ENCODE results near the gene UROD.

The UROD gene

DNA sequence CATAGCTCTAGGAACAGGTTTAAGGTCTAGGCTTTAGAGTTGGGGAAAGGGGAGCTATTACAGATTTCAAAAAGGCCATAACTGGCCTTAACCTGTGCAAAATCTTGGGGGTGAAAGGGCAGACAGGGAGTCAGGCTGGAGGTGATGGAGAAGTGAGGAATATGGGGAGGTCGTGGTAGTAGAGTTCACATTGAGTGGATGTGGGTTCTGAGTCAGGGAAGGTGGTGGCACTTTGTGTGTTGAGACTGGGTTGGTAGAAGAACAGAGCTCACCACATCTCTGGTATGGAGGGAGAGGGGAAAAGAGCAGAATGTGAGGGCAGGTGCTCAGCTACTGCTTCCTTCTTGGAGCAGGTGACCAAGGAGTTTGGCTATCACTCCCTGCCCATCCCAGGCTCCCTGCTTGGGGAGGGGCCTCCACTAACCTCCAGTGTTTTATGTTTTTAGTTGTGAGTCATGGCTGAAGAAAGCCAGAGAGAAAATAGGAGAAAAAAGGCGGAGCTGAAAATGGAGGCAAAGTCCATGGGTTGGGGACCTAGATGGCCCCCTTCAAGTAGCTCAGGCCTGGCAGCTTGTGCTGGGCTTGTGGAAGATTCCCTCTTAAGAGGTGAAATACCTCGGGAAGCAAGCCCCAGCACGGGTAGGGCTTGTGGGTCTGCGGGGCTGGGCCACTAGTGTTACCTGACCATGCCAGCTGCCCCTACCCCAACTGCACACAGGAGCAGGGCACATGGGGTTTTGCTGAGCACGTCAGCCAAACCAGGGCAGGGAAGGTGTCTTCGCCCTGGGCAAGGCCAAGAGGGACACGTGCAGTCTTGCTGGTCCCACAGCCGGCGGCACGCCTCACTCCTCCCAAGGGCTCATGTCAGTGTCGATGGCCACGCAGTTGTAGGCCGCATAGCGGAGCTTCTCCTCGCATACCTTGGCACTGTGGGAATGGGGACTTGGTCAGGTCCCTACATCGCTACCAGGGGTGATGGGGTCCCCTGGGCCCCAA lies 9.1 kb upstream of the UROD start:
- no peak overlapping the region for H3K4me3 ChIP-seq
- no peak overlapping the region for H3K27ac ChIP-seq
- no peak for TF ChIP-seq CTCF (IDR thresholded peaks at IDR 0.05)
- no peak for DNase-seq (ENCODE audit: low spot score)

- Histone ChIP-seq H3K4me3 (no peak overlapping the region), H3K27ac (no peak overlapping the region)
- DNase-seq (ENCODE audit: low spot score), result no peak
- no peak for TF ChIP-seq CTCF (IDR thresholded peaks at IDR 0.05)
Observed at GRCh38 chr1:45003741-45004140, 8.3 kb upstream of the UROD start.

GRCh38 chr1:45004281-45004920 lies 7.7 kb upstream of the UROD start:
- DNase-seq (ENCODE audit: low spot score), result no peak
- H3K27ac ChIP-seq, result no peak overlapping the region
- no peak for TF ChIP-seq CTCF (IDR thresholded peaks at IDR 0.05)

GRCh38 chr1:45005761-45006160 lies 6.3 kb upstream of the UROD start:
- DNase-seq (ENCODE audit: low spot score), result no peak
- H3K4me3 ChIP-seq, result no peak overlapping the region

More at GRCh38 chr1:45004281-45004920, 7.7 kb upstream of the UROD start:
- no peak overlapping the region for H3K4me3 ChIP-seq

GRCh38 chr1:45007311-45007710 lies 4.7 kb upstream of the UROD start:
- no peak overlapping the region for H3K4me3 ChIP-seq
- TF ChIP-seq CTCF (IDR thresholded peaks at IDR 0.05), result no peak

More at GRCh38 chr1:45005761-45006160, 6.3 kb upstream of the UROD start:
- H3K27ac ChIP-seq, result no peak overlapping the region
- no peak for TF ChIP-seq CTCF (IDR thresholded peaks at IDR 0.05)

GRCh38 chr1:45008076-45008475 lies 4.0 kb upstream of the UROD start:
- no peak for DNase-seq (ENCODE audit: low spot score)
- Histone ChIP-seq H3K27ac (no peak overlapping the region), H3K4me3 (no peak overlapping the region)
- TF ChIP-seq CTCF (IDR thresholded peaks at IDR 0.05), result no peak

More at GRCh38 chr1:45007311-45007710, 4.7 kb upstream of the UROD start:
- no peak overlapping the region for H3K27ac ChIP-seq
- no peak for DNase-seq (ENCODE audit: low spot score)

All from coronary artery (tissue), 2 donors.